Endothelial cell of umbilical vein (primary cell): ENCODE results near the gene STKLD1.

Experiments used
- CTCF ChIP-seq, 2 donors: IDR thresholded peaks; 1 replicate in 1 of 2; 2 replicates in 1 of 2; pipeline ENCODE4 v1.5.1; 2011; ENCODE audit warnings: low read length in 2 of 2, mild to moderate bottlenecking in 2 of 2, moderate library complexity in 2 of 2, control low read depth in 1 of 2, inconsistent platforms in 1 of 2, low read depth in 1 of 2; ENCODE audit not compliant: insufficient read depth in 1 of 2; ENCODE audit errors: extremely low read depth in 1 of 2
- FOS ChIP-seq: IDR thresholded peaks from 2 replicates; pipeline ENCODE4 v1.6.1; 2011; ENCODE audit warnings: mild to moderate bottlenecking, low read length, moderate library complexity, borderline replicate concordance; ENCODE audit not compliant: insufficient read depth
- GATA2 ChIP-seq: IDR thresholded peaks from 2 replicates; pipeline ENCODE4 v1.7.0; 2011; ENCODE audit warnings: low read depth, mild to moderate bottlenecking, moderate library complexity, mixed read lengths, low read length; ENCODE audit not compliant: insufficient read length, insufficient read depth
- POLR2A ChIP-seq: IDR thresholded peaks from 2 replicates; pipeline ENCODE4 v1.6.1; 2012; ENCODE audit warnings: low read depth, mild to moderate bottlenecking, control low read depth, low read length
- POLR2AphosphoS5 ChIP-seq: IDR thresholded peaks from 2 replicates; pipeline ENCODE4 v1.6.1; 2012; ENCODE audit warnings: low read depth, mild to moderate bottlenecking, control low read depth, low read length, moderate library complexity; ENCODE audit not compliant: insufficient read depth

- peak; percentile 39 to 56 for TF ChIP-seq CTCF (IDR thresholded peaks at IDR 0.05; ENCODE audit: extremely low read depth in 1 of 2, insufficient read depth in 1 of 2, low read depth in 1 of 2, low read length in 2 of 2)
- no peak for TF ChIP-seq POLR2A
- TF ChIP-seq POLR2AphosphoS5 = no peak
- no peak for TF ChIP-seq FOS
- no peak for TF ChIP-seq GATA2
Observed at GRCh38 chr9:133403766-133404453, 27.7 kb downstream of the STKLD1 start.
